Endothelial cell of umbilical vein (primary cell): ENCODE data around the gene AHRR. TPM values are rescaled to one million over a fixed set of nuclear protein-coding genes. Genes with fewer than 3 reads are reported as not detected.

ENCODE experiments used
- BruUV-seq: library from RNA; stranded (reverse); fragments of 400-500 nt; replicated peaks from 2 replicates; lab custom pipeline; 2021; lab: Mats Ljungman, UMichigan
- CTCF ChIA-PET: fragments of 300-600, 350-600 bp; sonication (Branson Sonifier 250); formaldehyde crosslinking; loops from one replicate; lab custom pipeline; 2021; ENCODE audit warnings: antibody characterized with exemption, inconsistent platforms; lab: Charles Lee
- POLR2A ChIA-PET: fragments of 300-600, 350-600 bp; sonication (Branson Sonifier 250); formaldehyde crosslinking; loops from one replicate; lab custom pipeline; 2021; ENCODE audit warnings: antibody characterized with exemption, inconsistent platforms; lab: Charles Lee
- DNase-seq: peaks from one replicate; pipeline ENCODE4 v3.0.0-alpha.2; 2011; ENCODE audit warnings: low read depth, low spot score
- FAIRE-seq: peaks from 2 replicates; lab custom pipeline; 2011; peaks lifted over from hg19 to GRCh38; lab: Jason Lieb, UNC
- H2AFZ ChIP-seq: 2 replicates; pipeline ENCODE4 v1.6.0; 2012; ENCODE audit warnings: low read depth, low read length, control low read depth, inconsistent platforms
- H3K27ac ChIP-seq: 2 replicates; pipeline ENCODE4 v1.5.1; 2011; ENCODE audit warnings: low read depth, mild to moderate bottlenecking, control low read depth, low read length, moderate library complexity; ENCODE audit not compliant: insufficient read depth
- H3K27me3 ChIP-seq, 2 experiments: 2 replicates each; pipeline versions ENCODE4 v1.6.0 to v1.6.1; 2011; ENCODE audit warnings: low read length in 2 of 2, mixed read lengths in 1 of 2; ENCODE audit not compliant: control insufficient read depth in 2 of 2, insufficient read depth in 2 of 2
- H3K36me3 ChIP-seq, 2 experiments: 2 replicates in 1 of 2; 3 replicates in 1 of 2; pipeline ENCODE4 v1.5.1; 2011; ENCODE audit warnings: low read length in 2 of 2, mild to moderate bottlenecking in 1 of 2, moderate library complexity in 1 of 2; ENCODE audit not compliant: control insufficient read depth in 2 of 2, insufficient read depth in 2 of 2; ENCODE audit errors: extremely low read depth in 1 of 2
- H3K4me1 ChIP-seq: 3 replicates; pipeline ENCODE4 v1.5.1; 2011; ENCODE audit warnings: mild to moderate bottlenecking, low read length; ENCODE audit not compliant: control insufficient read depth, insufficient read depth; ENCODE audit errors: extremely low read depth
- H3K4me2 ChIP-seq: 2 replicates; pipeline ENCODE4 v1.6.1; 2011; ENCODE audit warnings: low read length, control low read depth, mixed read lengths; ENCODE audit not compliant: insufficient read depth
- H3K4me3 ChIP-seq, 3 experiments: fragments of 200-600 bp in 1 of 3; sonication (generic), shearing (Covaris generic) in 1 of 3; replicated peaks in 1 of 3; 2 replicates each; pipeline ENCODE4 v1.5.1; 2011 to 2016; ENCODE audit warnings: control low read depth in 3 of 3, low read length in 3 of 3, mild to moderate bottlenecking in 2 of 3, inconsistent platforms in 1 of 3, low read depth in 1 of 3, moderate library complexity in 1 of 3; ENCODE audit not compliant: insufficient read depth in 1 of 3
- H3K79me2 ChIP-seq: 2 replicates; pipeline ENCODE4 v1.6.0; 2012; ENCODE audit warnings: low read length, inconsistent platforms; ENCODE audit not compliant: control insufficient read depth, insufficient read depth
- H3K9ac ChIP-seq: replicated peaks from 2 replicates; pipeline ENCODE3; 2011; ENCODE audit warnings: low read length, control low read depth; ENCODE audit not compliant: insufficient read depth; ENCODE audit errors: extremely low read depth
- H3K9me1 ChIP-seq: replicated peaks from 3 replicates; pipeline ENCODE4 v1.6.0; 2011; ENCODE audit warnings: mild to moderate bottlenecking, low read length; ENCODE audit not compliant: control insufficient read depth, insufficient read depth; ENCODE audit errors: extremely low read depth
- H3K9me3 ChIP-seq: replicated peaks from 2 replicates; pipeline ENCODE4 v1.5.1; 2012; ENCODE audit warnings: low read length, inconsistent platforms; ENCODE audit not compliant: control insufficient read depth, insufficient read depth
- H4K20me1 ChIP-seq: replicated peaks from 2 replicates; pipeline ENCODE3; 2011; ENCODE audit warnings: mild to moderate bottlenecking, low read length; ENCODE audit not compliant: control insufficient read depth, insufficient read depth; ENCODE audit errors: extremely low read depth
- CTCF ChIP-seq, 2 donors: IDR thresholded peaks; 1 replicate in 1 of 2; 2 replicates in 1 of 2; pipeline ENCODE4 v1.5.1; 2011; ENCODE audit warnings: low read length in 2 of 2, mild to moderate bottlenecking in 2 of 2, moderate library complexity in 2 of 2, control low read depth in 1 of 2, inconsistent platforms in 1 of 2, low read depth in 1 of 2; ENCODE audit not compliant: insufficient read depth in 1 of 2; ENCODE audit errors: extremely low read depth in 1 of 2
- EZH2 ChIP-seq: IDR thresholded peaks from 2 replicates; pipeline ENCODE4 v1.6.1; 2012; ENCODE audit warnings: borderline replicate concordance, low read depth, mild to moderate bottlenecking, moderate library complexity, low read length, inconsistent platforms; ENCODE audit not compliant: severe bottlenecking
- FOS ChIP-seq: IDR thresholded peaks from 2 replicates; pipeline ENCODE4 v1.6.1; 2011; ENCODE audit warnings: mild to moderate bottlenecking, low read length, moderate library complexity, borderline replicate concordance; ENCODE audit not compliant: insufficient read depth
- GATA2 ChIP-seq: IDR thresholded peaks from 2 replicates; pipeline ENCODE4 v1.7.0; 2011; ENCODE audit warnings: low read depth, mild to moderate bottlenecking, moderate library complexity, mixed read lengths, low read length; ENCODE audit not compliant: insufficient read length, insufficient read depth
- JUN ChIP-seq: IDR thresholded peaks from 2 replicates; pipeline ENCODE4 v1.6.1; 2011; ENCODE audit warnings: borderline replicate concordance, low read depth; ENCODE audit not compliant: insufficient read length, insufficient read depth
- MAX ChIP-seq: IDR thresholded peaks from 2 replicates; pipeline ENCODE4 v1.6.1; 2011; ENCODE audit not compliant: insufficient read depth, insufficient read length
- MYC ChIP-seq: IDR thresholded peaks from one replicate; pipeline ENCODE4 v1.6.1; 2011; ENCODE audit warnings: mild to moderate bottlenecking, low read depth, low read length
- POLR2A ChIP-seq: IDR thresholded peaks from 2 replicates; pipeline ENCODE4 v1.6.1; 2012; ENCODE audit warnings: low read depth, mild to moderate bottlenecking, control low read depth, low read length
- POLR2AphosphoS5 ChIP-seq: IDR thresholded peaks from 2 replicates; pipeline ENCODE4 v1.6.1; 2012; ENCODE audit warnings: low read depth, mild to moderate bottlenecking, control low read depth, low read length, moderate library complexity; ENCODE audit not compliant: insufficient read depth
- dilution Hi-C: fragments of 300-500 bp; cut with MboI; formaldehyde crosslinking; loops from one replicate; pipeline ENCODE4 v1.15.0; 2019; ENCODE audit warnings: low sequenced_read_pairs; ENCODE audit not compliant: extremely low pct_ligation_motif_present
- intact Hi-C: fragments of 100-400 bp; cut with micrococcal nuclease; formaldehyde crosslinking; loops from one replicate; pipeline ENCODE4 v1.10.0; 2022
- polyA plus RNA-seq, 4 experiments: library from polyadenylated mRNA; depleted of rRNA in 3 of 4; stranded (reverse) in 3 of 4; unstranded in 1 of 4; fragments of >200 nt; gene quantifications; 2 replicates each; pipeline versions ENCODE4 v1.2.1 to v1.2.3, GENCODE V29; 2011 to 2012; ENCODE audit warnings: missing spikeins in 1 of 4
- total RNA-seq: library from RNA; stranded (reverse); gene quantifications from 2 replicates; pipeline ENCODE4 v1.2.3, GENCODE V29; 2021

The AHRR gene
- total and polyA plus RNA-seq, 2 donors (not counting 3 experiments of a cell fraction or from before 2014, with no cell fraction given): 3.1 to 7.3 TPM

- Histone ChIP-seq H3K4me3 (no peak overlapping the region), H2AFZ (no peak overlapping the region), H3K79me2 (peaks cover 12% of the 10 kb centered on the region), H3K27me3 (no peaks in the 10 kb centered on the region), H3K9me3 (no peaks in the 10 kb centered on the region), H3K9me1 (no peaks in the 10 kb centered on the region), H3K4me1 (peaks cover 17% of the 10 kb centered on the region), H3K9ac (no peak overlapping the region), H3K4me2 (no peak overlapping the region), H3K27ac (no peak overlapping the region), H4K20me1 (no peaks in the 10 kb centered on the region), H3K36me3 (peaks cover 0 to 18% of the 10 kb centered on the region in 2 experiments)
- CTCF ChIA-PET: interaction anchor here (1.2 to 2.7 kb wide), 2 partner anchors 8 to 113 kb away, joined by 3 to 15 read pairs; partner anchors contain the start of gene AHRR
- FAIRE-seq: no peak
- dilution Hi-C loops: no loop called here
- POLR2A ChIA-PET: no interaction called here
- no peak for DNase-seq
- TF ChIP-seq CTCF (IDR thresholded peaks at IDR 0.05; ENCODE audit: extremely low read depth in 1 of 2, insufficient read depth in 1 of 2, low read depth in 1 of 2, low read length in 2 of 2) (no peak), FOS (no peak), MYC (no peak), POLR2A (no peak), GATA2 (no peak), POLR2AphosphoS5 (no peak), MAX (no peak), EZH2 (no peak), JUN (no peak)
- intact Hi-C loops: loop anchor here (10.0 kb wide), 1 partner anchor 362 kb away; no protein-coding TSS in a partner anchor
- BruUV-seq: no TSS peak
Measured at GRCh38 chr5:313265-313664, 8.2 kb upstream of the AHRR start.
